GM19395 (cell line): ENCODE data around the gene TALDO1.

ENCODE experiments used
- ATAC-seq: cut with Tn5 transposase; IDR thresholded peaks from one replicate; pipeline ENCODE4 v1.9.1; 2021; ENCODE audit warnings: mild to moderate bottlenecking, moderate library complexity; ENCODE audit not compliant: unreplicated experiment

The TALDO1 gene

GRCh38 chr11:714436-714835 is 32.8 kb upstream of the TALDO1 start:
- no peak for ATAC-seq

- ATAC-seq, result no peak
Measured at GRCh38 chr11:719214-720016, 27.8 kb upstream of the TALDO1 start.

GRCh38 chr11:720017-720641 is 27.1 kb upstream of the TALDO1 start:
- ATAC-seq, result no peak

- ATAC-seq, result no peak
Measured at GRCh38 chr11:720642-721246, 26.5 kb upstream of the TALDO1 start.

- ATAC-seq, result no peak
Measured at GRCh38 chr11:721247-721740, 26.0 kb upstream of the TALDO1 start.

- ATAC-seq, result no peak
Measured at GRCh38 chr11:721741-722345, 25.4 kb upstream of the TALDO1 start.

GRCh38 chr11:722346-722811 is 24.9 kb upstream of the TALDO1 start:
- ATAC-seq, result no peak

- ATAC-seq, result no peak
Measured at GRCh38 chr11:723120-723883, 24.0 kb upstream of the TALDO1 start.

- no peak for ATAC-seq
Measured at GRCh38 chr11:724049-724777, 23.1 kb upstream of the TALDO1 start.

- no peak for ATAC-seq
Measured at GRCh38 chr11:724778-725386, 22.4 kb upstream of the TALDO1 start.

- ATAC-seq, result no peak
Measured at GRCh38 chr11:725624-726202, 21.6 kb upstream of the TALDO1 start.

- no peak for ATAC-seq
Measured at GRCh38 chr11:726278-727220, 20.7 kb upstream of the TALDO1 start.

GRCh38 chr11:727281-727701 is 20.0 kb upstream of the TALDO1 start:
- ATAC-seq, result no peak

- peak; percentile 46 for ATAC-seq
Measured at GRCh38 chr11:727859-728748, 19.2 kb upstream of the TALDO1 start.

- no peak for ATAC-seq
Measured at GRCh38 chr11:728901-729491, 18.3 kb upstream of the TALDO1 start.

- no peak for ATAC-seq
Measured at GRCh38 chr11:729492-730074, 17.7 kb upstream of the TALDO1 start.
